ENCODE data around the gene CDKAL1.

CDKAL1 gene

DNA sequence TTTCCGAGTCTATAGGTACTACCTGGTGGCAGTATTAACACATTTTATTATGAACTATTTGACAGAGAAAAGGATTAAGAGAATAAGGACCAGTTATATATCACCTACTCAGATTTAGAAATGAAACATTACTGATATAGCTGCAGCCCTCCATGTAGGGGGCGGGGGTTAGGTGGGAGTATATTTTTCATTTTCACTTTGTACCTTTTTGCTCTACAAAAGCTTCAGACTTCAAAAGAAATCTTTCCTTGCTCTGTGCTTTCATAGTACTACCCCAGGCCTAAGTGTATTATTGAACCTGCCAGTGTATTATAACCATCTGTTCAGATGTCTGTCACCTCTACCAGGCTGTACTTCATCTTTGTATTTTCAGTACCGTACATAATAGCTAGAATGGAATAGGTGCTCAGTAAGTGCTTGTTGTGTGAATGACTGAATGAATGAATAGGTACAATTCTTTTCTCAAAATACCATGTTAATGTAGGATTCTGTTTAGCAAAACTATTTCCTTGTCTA is 43.0 kb downstream of the CDKAL1 start:
- TF ChIP-seq, protein P1, sequence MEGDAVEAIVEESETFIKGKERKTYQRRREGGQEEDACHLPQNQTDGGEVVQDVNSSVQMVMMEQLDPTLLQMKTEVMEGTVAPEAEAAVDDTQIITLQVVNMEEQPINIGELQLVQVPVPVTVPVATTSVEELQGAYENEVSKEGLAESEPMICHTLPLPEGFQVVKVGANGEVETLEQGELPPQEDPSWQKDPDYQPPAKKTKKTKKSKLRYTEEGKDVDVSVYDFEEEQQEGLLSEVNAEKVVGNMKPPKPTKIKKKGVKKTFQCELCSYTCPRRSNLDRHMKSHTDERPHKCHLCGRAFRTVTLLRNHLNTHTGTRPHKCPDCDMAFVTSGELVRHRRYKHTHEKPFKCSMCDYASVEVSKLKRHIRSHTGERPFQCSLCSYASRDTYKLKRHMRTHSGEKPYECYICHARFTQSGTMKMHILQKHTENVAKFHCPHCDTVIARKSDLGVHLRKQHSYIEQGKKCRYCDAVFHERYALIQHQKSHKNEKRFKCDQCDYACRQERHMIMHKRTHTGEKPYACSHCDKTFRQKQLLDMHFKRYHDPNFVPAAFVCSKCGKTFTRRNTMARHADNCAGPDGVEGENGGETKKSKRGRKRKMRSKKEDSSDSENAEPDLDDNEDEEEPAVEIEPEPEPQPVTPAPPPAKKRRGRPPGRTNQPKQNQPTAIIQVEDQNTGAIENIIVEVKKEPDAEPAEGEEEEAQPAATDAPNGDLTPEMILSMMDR (IDR thresholded peaks at IDR 0.05; ENCODE audit: borderline replicate concordance, extremely low read depth, low read length, poor library complexity, severe bottlenecking), result no peak
- no peak for TF ChIP-seq EZH2 (IDR thresholded peaks at IDR 0.05; ENCODE audit: borderline replicate concordance, low read depth, low read length, severe bottlenecking)
- Histone ChIP-seq H3K4me2 (ENCODE audit: insufficient read depth, low read length) (no peak overlapping the region), H3K9me3 (ENCODE audit: insufficient read depth, low read length, severe bottlenecking) (no peaks in the 10 kb centered on the region), H3K9ac (ENCODE audit: low read depth, low read length) (no peak overlapping the region), H3K27ac (ENCODE audit: low read length) (no peak overlapping the region), H3K36me3 (ENCODE audit: insufficient read depth, low read length) (peaks cover 35% of the 10 kb centered on the region; the same call in 1 of the 2 replicates), H3K4me3 (ENCODE audit: low read depth in 1 of 2, low read length in 2 of 2) (no peak overlapping the region), H3K79me2 (ENCODE audit: insufficient read depth, low read length) (peaks cover 8% of the 10 kb centered on the region), H3K27me3 (ENCODE audit: insufficient read depth, low read length, poor library complexity) (no peaks in the 10 kb centered on the region), H3K4me1 (ENCODE audit: insufficient read depth, low read length) (peaks cover 31% of the 10 kb centered on the region), H2AFZ (ENCODE audit: low read depth, low read length) (no peak overlapping the region), H4K20me1 (ENCODE audit: insufficient read depth, low read length) (no peaks in the 10 kb centered on the region)
- DNase-seq (no peak), ATAC-seq (ENCODE audit: insufficient read depth, low read depth) (no peak)

DNA sequence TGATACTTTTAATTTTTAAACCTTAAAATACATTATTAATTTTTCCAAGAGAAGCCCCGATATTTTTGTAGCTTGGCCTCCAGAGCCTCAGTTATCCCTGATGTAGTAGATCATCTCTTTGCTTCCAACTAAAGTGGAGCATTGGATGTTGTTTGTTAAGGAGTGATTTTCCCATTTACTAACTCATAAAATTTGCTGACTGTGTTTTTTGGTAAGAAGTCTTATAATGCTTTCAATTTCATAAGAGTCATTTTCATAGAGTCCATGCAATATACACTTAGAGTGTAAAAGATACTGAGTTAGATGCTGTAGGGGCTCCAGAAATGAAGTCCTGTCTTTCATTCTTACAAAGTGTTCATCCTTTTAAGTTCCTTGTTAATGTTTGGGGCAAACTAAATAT is 46.8 kb downstream of the CDKAL1 start:
- DNase-seq (no peak), ATAC-seq (ENCODE audit: insufficient read depth, low read depth) (no peak)
- Histone ChIP-seq H3K27ac (ENCODE audit: low read length) (no peak overlapping the region), H3K36me3 (ENCODE audit: insufficient read depth, low read length) (peaks cover 32% of the 10 kb centered on the region), H3K4me2 (ENCODE audit: insufficient read depth, low read length) (no peak overlapping the region), H3K27me3 (ENCODE audit: insufficient read depth, low read length, poor library complexity) (no peaks in the 10 kb centered on the region), H3K9ac (ENCODE audit: low read depth, low read length) (no peak overlapping the region), H3K4me1 (ENCODE audit: insufficient read depth, low read length) (no peaks in the 10 kb centered on the region), H3K79me2 (ENCODE audit: insufficient read depth, low read length) (peaks cover 5% of the 10 kb centered on the region; the same call in 1 of the 2 replicates), H3K9me3 (ENCODE audit: insufficient read depth, low read length, severe bottlenecking) (no peaks in the 10 kb centered on the region), H2AFZ (ENCODE audit: low read depth, low read length) (no peak overlapping the region), H4K20me1 (ENCODE audit: insufficient read depth, low read length) (no peaks in the 10 kb centered on the region), H3K4me3 (ENCODE audit: low read depth in 1 of 2, low read length in 2 of 2) (no peak overlapping the region)
- TF ChIP-seq, protein P1 (IDR thresholded peaks at IDR 0.05; ENCODE audit: borderline replicate concordance, extremely low read depth, low read length, poor library complexity, severe bottlenecking), result no peak
- no peak for TF ChIP-seq EZH2 (IDR thresholded peaks at IDR 0.05; ENCODE audit: borderline replicate concordance, low read depth, low read length, severe bottlenecking)

DNA sequence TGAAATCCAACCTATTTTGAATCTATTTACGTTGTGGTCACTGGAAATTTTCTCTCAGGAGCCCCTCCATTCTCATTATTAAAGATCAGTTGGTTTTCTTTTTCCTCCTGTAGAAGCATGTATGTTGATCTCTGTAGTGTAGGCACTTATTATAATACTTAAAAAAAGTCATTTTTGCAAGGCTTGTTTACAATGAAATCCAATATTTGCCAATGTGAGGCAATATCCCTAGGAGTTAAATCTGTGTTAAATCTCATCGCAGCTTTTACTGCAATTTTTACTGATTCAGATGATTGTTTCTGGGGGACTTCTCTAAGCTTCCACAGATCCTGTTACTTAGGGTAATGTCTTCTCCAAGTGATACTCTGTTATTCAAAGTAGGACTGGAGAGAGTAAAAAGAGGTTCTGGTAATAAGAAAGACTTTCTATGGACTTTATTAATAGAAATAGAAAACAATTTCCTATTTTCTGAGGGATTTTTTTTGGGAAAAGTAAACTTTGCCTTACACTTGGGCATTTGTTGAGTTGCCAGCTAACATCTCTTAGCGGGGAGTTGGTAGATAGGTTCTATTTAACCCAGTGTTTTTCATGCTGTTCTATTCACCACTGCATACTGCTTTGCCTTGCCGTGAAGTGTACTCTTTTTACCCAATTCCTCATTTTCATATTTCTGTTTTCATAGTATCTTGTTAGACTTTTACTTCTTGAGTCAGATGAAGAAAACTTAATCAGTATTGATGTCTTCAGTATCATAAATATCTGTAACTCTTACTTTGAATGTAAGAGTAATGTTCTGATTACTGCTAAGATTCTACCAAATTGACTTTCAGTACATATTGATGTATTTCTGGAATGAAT is 48.6 kb downstream of the CDKAL1 start:
- Histone ChIP-seq H3K4me1 (ENCODE audit: insufficient read depth, low read length) (no peaks in the 10 kb centered on the region), H3K79me2 (ENCODE audit: insufficient read depth, low read length) (peaks cover 5% of the 10 kb centered on the region; the same call in 1 of the 2 replicates), H3K36me3 (ENCODE audit: insufficient read depth, low read length) (peaks cover 18% of the 10 kb centered on the region), H3K4me3 (ENCODE audit: low read depth in 1 of 2, low read length in 2 of 2) (no peak overlapping the region), H4K20me1 (ENCODE audit: insufficient read depth, low read length) (no peaks in the 10 kb centered on the region), H3K27ac (ENCODE audit: low read length) (no peak overlapping the region), H3K27me3 (ENCODE audit: insufficient read depth, low read length, poor library complexity) (no peaks in the 10 kb centered on the region), H3K9ac (ENCODE audit: low read depth, low read length) (no peak overlapping the region), H3K9me3 (ENCODE audit: insufficient read depth, low read length, severe bottlenecking) (no peaks in the 10 kb centered on the region), H2AFZ (ENCODE audit: low read depth, low read length) (no peak overlapping the region), H3K4me2 (ENCODE audit: insufficient read depth, low read length) (no peak overlapping the region)
- ATAC-seq (ENCODE audit: insufficient read depth, low read depth) (no peak), DNase-seq (no peak)
- TF ChIP-seq, protein P1 (IDR thresholded peaks at IDR 0.05; ENCODE audit: borderline replicate concordance, extremely low read depth, low read length, poor library complexity, severe bottlenecking), result no peak
- TF ChIP-seq EZH2 (IDR thresholded peaks at IDR 0.05; ENCODE audit: borderline replicate concordance, low read depth, low read length, severe bottlenecking), result no peak

Data from DND-41 (cell line).